PFSK-1 (cell line): ENCODE results near the gene KIF5A.

Experiments used
- POLR2AphosphoS5 ChIP-seq: IDR thresholded peaks from 2 replicates; pipeline ENCODE4 v1.6.1; 2012; ENCODE audit warnings: low read depth, mild to moderate bottlenecking, control low read depth, low read length, moderate library complexity
- SIN3A ChIP-seq: IDR thresholded peaks from 2 replicates; pipeline ENCODE4 v1.6.1; 2012; ENCODE audit warnings: mild to moderate bottlenecking, low read length, moderate library complexity, borderline replicate concordance; ENCODE audit not compliant: insufficient read depth
- TF ChIP-seq, protein P1 (sequence below), 2 experiments: IDR thresholded peaks; 2 replicates each; pipeline versions ENCODE4 v1.6.1 to v1.8.0; 2011 to 2012; ENCODE audit warnings: low read depth in 2 of 2, low read length in 2 of 2, control low read depth in 1 of 2, inconsistent platforms in 1 of 2, mild to moderate bottlenecking in 1 of 2, moderate library complexity in 1 of 2; ENCODE audit not compliant: insufficient read depth in 1 of 2

DNA sequence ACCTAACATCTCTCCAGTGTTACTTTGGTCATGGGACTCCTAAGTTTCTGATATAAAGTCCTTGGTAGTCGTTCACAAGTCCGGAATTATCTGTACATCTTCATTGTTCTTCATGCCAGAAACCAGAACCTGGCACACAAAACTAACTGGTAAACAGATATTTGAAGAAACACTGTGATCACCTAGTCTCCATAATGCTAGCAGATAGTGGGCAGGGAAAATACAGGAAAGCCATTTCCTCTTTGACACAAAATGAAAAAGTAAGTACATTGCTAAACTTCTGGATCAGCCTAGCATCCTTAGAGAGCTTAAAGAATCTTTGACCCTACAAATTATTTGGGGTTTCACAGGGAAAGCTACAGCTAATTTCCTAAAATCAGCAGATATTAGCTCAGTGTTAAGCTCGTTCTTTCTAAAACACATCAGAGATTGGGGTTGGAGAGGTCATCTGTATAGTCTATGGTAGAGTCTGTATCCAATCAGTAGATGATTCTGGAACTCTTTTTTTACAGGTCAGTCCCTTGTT, 34.4 kb upstream of the KIF5A start:
- TF ChIP-seq SIN3A = no peak
- TF ChIP-seq, protein P1, sequence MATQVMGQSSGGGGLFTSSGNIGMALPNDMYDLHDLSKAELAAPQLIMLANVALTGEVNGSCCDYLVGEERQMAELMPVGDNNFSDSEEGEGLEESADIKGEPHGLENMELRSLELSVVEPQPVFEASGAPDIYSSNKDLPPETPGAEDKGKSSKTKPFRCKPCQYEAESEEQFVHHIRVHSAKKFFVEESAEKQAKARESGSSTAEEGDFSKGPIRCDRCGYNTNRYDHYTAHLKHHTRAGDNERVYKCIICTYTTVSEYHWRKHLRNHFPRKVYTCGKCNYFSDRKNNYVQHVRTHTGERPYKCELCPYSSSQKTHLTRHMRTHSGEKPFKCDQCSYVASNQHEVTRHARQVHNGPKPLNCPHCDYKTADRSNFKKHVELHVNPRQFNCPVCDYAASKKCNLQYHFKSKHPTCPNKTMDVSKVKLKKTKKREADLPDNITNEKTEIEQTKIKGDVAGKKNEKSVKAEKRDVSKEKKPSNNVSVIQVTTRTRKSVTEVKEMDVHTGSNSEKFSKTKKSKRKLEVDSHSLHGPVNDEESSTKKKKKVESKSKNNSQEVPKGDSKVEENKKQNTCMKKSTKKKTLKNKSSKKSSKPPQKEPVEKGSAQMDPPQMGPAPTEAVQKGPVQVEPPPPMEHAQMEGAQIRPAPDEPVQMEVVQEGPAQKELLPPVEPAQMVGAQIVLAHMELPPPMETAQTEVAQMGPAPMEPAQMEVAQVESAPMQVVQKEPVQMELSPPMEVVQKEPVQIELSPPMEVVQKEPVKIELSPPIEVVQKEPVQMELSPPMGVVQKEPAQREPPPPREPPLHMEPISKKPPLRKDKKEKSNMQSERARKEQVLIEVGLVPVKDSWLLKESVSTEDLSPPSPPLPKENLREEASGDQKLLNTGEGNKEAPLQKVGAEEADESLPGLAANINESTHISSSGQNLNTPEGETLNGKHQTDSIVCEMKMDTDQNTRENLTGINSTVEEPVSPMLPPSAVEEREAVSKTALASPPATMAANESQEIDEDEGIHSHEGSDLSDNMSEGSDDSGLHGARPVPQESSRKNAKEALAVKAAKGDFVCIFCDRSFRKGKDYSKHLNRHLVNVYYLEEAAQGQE (IDR thresholded peaks at IDR 0.05; ENCODE audit: insufficient read depth in 1 of 2, low read depth in 2 of 2, low read length in 2 of 2) = no peak
- no peak; the same call in 1 of the 2 replicates for TF ChIP-seq POLR2AphosphoS5
